Measurements from ENCODE around the gene HPD.

GRCh38 chr12:121830588-121831265 lies 27.9 kb downstream of the HPD start:
- TF ChIP-seq, protein P1, sequence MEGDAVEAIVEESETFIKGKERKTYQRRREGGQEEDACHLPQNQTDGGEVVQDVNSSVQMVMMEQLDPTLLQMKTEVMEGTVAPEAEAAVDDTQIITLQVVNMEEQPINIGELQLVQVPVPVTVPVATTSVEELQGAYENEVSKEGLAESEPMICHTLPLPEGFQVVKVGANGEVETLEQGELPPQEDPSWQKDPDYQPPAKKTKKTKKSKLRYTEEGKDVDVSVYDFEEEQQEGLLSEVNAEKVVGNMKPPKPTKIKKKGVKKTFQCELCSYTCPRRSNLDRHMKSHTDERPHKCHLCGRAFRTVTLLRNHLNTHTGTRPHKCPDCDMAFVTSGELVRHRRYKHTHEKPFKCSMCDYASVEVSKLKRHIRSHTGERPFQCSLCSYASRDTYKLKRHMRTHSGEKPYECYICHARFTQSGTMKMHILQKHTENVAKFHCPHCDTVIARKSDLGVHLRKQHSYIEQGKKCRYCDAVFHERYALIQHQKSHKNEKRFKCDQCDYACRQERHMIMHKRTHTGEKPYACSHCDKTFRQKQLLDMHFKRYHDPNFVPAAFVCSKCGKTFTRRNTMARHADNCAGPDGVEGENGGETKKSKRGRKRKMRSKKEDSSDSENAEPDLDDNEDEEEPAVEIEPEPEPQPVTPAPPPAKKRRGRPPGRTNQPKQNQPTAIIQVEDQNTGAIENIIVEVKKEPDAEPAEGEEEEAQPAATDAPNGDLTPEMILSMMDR (IDR thresholded peaks at IDR 0.05), result no peak
- TF ChIP-seq REST (IDR thresholded peaks at IDR 0.05; ENCODE audit: insufficient read depth in 1 of 2, low read depth in 2 of 2, low read length in 1 of 2) (no peak), POLR2AphosphoS5 (IDR thresholded peaks at IDR 0.05; ENCODE audit: low read depth, low read length) (no peak)

Measured in Panc1 (cell line).